Chondrocyte (in vitro differentiated cells): Measurements from ENCODE around the gene MRC2. TPM values are rescaled to one million over a fixed set of nuclear protein-coding genes. Genes with fewer than 3 reads are reported as not detected.
"Not testable (repeated sequence)": the region's sequence is repeated elsewhere in the genome, so short reads cannot be mapped to it uniquely, and the experiment has no call there.

Experiments
- DNase-seq: peaks from one replicate; pipeline ENCODE4 v3.0.0; 2021; ENCODE audit warnings: mixed read lengths, low spot score
- H3K27ac Mint-ChIP-seq: one replicate; pipeline ENCODE4 v1.8.0; 2021; ENCODE audit warnings: mild to moderate bottlenecking, moderate library complexity, mixed read lengths; ENCODE audit not compliant: unreplicated experiment
- H3K27me3 Mint-ChIP-seq: 2 replicates; pipeline ENCODE4 v1.8.0; 2021; ENCODE audit warnings: low read depth, mixed read lengths
- H3K36me3 Mint-ChIP-seq: 2 replicates; pipeline ENCODE4 v1.8.0; 2021; ENCODE audit warnings: low read depth, mixed read lengths
- H3K4me1 Mint-ChIP-seq: 2 replicates; pipeline ENCODE4 v1.8.0; 2021; ENCODE audit warnings: low read depth, mild to moderate bottlenecking, mixed read lengths
- H3K4me3 Mint-ChIP-seq: one replicate; pipeline ENCODE4 v1.8.0; 2021; ENCODE audit warnings: mild to moderate bottlenecking, moderate library complexity, mixed read lengths; ENCODE audit not compliant: unreplicated experiment
- H3K9me3 Mint-ChIP-seq: 2 replicates; pipeline ENCODE4 v1.8.0; 2021; ENCODE audit warnings: low read depth, mixed read lengths
- CTCF ChIP-seq: fragments of 200-600 bp; sonication (generic); IDR thresholded peaks from 2 replicates; pipeline ENCODE4 v1.5.0; 2021; ENCODE audit warnings: antibody characterized with exemption, mild to moderate bottlenecking, moderate library complexity
- total RNA-seq: library from RNA; stranded (reverse); gene quantifications from 3 replicates; pipeline ENCODE4 v1.2.1, GENCODE V29; 2021

The MRC2 gene
- total RNA-seq, 1 donor from 2014 or later = 353 TPM

- Mint-ChIP-seq H3K4me3 (no peak overlapping the region), H3K36me3 (peaks cover 34% of the 10 kb centered on the region), H3K9me3 (no peaks in the 10 kb centered on the region), H3K27me3 (no peaks in the 10 kb centered on the region), H3K27ac (no peak overlapping the region), H3K4me1 (no peaks in the 10 kb centered on the region)
- no peak for TF ChIP-seq CTCF
- no peak for DNase-seq
These were observed 56.7 kb downstream of the MRC2 start for GRCh38 chr17:62684179-62684578.

GRCh38 chr17:62687997-62688396, 60.5 kb downstream of the MRC2 start:
- H3K36me3 Mint-ChIP-seq = peaks cover 30% of the 10 kb centered on the region
- H3K4me3 Mint-ChIP-seq = no peak overlapping the region
- H3K27me3 Mint-ChIP-seq = no peaks in the 10 kb centered on the region
- TF ChIP-seq CTCF = no peak
- no peak for DNase-seq
- H3K4me1 Mint-ChIP-seq = no peaks in the 10 kb centered on the region
- no peak overlapping the region for H3K27ac Mint-ChIP-seq
- H3K9me3 Mint-ChIP-seq = no peaks in the 10 kb centered on the region

- Mint-ChIP-seq H3K27me3 (no peaks in the 10 kb centered on the region), H3K36me3 (peaks cover 32% of the 10 kb centered on the region), H3K27ac (no peak overlapping the region), H3K4me1 (no peaks in the 10 kb centered on the region), H3K4me3 (no peak overlapping the region), H3K9me3 (no peaks in the 10 kb centered on the region)
- TF ChIP-seq CTCF = no peak
- DNase-seq = no peak
These were observed 61.1 kb downstream of the MRC2 start for GRCh38 chr17:62688398-62689160.

DNA sequence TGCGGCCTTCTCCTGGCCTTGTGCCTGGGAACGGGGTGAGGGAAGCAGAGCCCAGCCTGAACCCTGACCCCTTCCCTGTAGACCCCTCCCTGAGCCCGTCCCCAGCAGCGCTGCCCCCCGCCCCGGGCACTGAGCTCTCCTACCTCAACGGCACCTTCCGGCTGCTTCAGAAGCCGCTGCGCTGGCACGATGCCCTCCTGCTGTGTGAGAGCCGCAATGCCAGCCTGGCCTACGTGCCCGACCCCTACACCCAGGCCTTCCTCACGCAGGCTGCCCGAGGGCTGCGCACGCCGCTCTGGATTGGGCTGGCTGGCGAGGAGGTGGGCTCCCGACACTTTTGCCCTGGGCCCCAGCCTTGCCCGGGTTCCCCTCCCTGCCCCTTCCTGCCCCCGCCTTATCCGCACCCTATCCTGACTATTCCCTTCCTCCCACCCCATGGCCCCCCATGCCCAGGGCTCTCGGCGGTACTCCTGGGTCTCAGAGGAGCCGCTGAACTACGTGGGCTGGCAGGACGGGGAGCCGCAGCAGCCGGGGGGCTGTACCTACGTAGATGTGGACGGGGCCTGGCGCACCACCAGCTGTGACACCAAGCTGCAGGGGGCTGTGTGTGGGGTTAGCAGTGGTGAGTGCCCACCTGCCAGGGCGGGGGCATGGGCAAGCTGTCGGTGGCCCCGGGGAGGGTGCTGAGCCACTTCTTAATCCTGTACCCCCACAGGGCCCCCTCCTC, 62.1 kb downstream of the MRC2 start:
- Mint-ChIP-seq H3K27ac (no peak overlapping the region), H3K27me3 (no peaks in the 10 kb centered on the region), H3K4me3 (no peak overlapping the region), H3K4me1 (no peaks in the 10 kb centered on the region), H3K36me3 (peaks cover 31% of the 10 kb centered on the region), H3K9me3 (no peaks in the 10 kb centered on the region)
- DNase-seq = no peak
- no peak for TF ChIP-seq CTCF

GRCh38 chr17:62690168-62690897, 62.9 kb downstream of the MRC2 start:
- H3K27me3 Mint-ChIP-seq = no peaks in the 10 kb centered on the region
- H3K27ac Mint-ChIP-seq = peak overlapping the region; percentile 54
- TF ChIP-seq CTCF = no peak
- peaks cover 26% of the 10 kb centered on the region for H3K36me3 Mint-ChIP-seq
- DNase-seq = no peak
- no peaks in the 10 kb centered on the region for H3K9me3 Mint-ChIP-seq
- H3K4me1 Mint-ChIP-seq = no peaks in the 10 kb centered on the region
- H3K4me3 Mint-ChIP-seq = no peak overlapping the region

DNA sequence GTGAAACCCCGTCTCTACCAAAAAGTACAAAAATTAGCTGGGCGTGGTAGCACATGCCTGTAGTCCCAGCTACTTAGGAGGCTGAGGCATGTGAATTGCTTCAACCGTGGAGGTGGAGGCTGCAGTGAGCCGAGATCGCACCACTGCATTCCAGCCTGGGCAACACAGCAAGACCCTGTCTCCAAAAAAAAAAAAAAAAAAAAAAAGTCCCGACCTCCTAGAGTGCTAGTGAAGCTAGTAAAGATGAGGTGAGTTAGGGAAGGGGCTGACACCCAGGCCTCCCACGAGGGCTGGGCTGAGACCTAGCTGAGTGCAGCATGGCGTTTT, 64.1 kb downstream of the MRC2 start:
- not testable (repeated sequence) for DNase-seq, H3K9me3 Mint-ChIP-seq, H3K27ac Mint-ChIP-seq, H3K27me3 Mint-ChIP-seq, H3K4me1 Mint-ChIP-seq, H3K4me3 Mint-ChIP-seq
- H3K36me3 Mint-ChIP-seq = peaks cover 23% of the 10 kb centered on the region
